Measurements from ENCODE around the gene MTMR3. TPM values are rescaled to one million over a fixed set of nuclear protein-coding genes. Genes with fewer than 3 reads are reported as not detected.

The MTMR3 gene
- total RNA-seq, 1 experiment from 2014 or later: 27.3 TPM

Small RNA genes lying within 50 kb of the gene (microRNA-seq; reads per million reads assigned to microRNA genes)
- 0.74 reads per million for gene MIR6818

Other genes starting within 250 kb of the MTMR3 start
- not detected in 2 replicates for gene CABP7, start 163.2 kb upstream of the MTMR3 start, total RNA-seq (2022)
- gene ZMAT5, start 116.2 kb upstream of the MTMR3 start, total RNA-seq (2022): 13.0 and 19.7 TPM in 2 replicates
- gene UQCR10, start 115.8 kb upstream of the MTMR3 start, total RNA-seq (2022): 147 and 148 TPM in 2 replicates
- 61.4 and 68.8 TPM in 2 replicates for gene ASCC2, start 44.9 kb upstream of the MTMR3 start, total RNA-seq (2022)
- 2.4 and 3.1 TPM in 2 replicates for gene HORMAD2, start 197.3 kb downstream of the MTMR3 start, total RNA-seq (2022)

Data from Caco-2 (cell line).